Skeletal muscle cell (primary cell): ENCODE measurements around the gene FRRS1L.

ENCODE experiments used
- DNase-seq: peaks from one replicate; pipeline ENCODE4 v3.0.0-alpha.2; 2010; ENCODE audit warnings: low read depth
- H3K4me3 ChIP-seq: 2 replicates; pipeline ENCODE4 v1.5.1; 2011; ENCODE audit warnings: low read depth, mild to moderate bottlenecking, control low read depth, low read length, moderate library complexity

Gene FRRS1L

GRCh38 chr9:109166771-109167601 lies at the start of gene FRRS1L:
TSS of gene FRRS1L (minus strand) at chr9:109167249. CDS start at chr9:109167138, 111 bp downstream.
- no peak for DNase-seq
- peak within 1 kb of the TSS; percentile 31 for H3K4me3 ChIP-seq

- DNase-seq = no peak
- H3K4me3 ChIP-seq = no peak overlapping the region
Observed at GRCh38 chr9:109214414-109214813, 47.4 kb upstream of the FRRS1L start.

GRCh38 chr9:109213285-109214121 lies 46.5 kb upstream of the FRRS1L start:
- DNase-seq = no peak
- no peak overlapping the region for H3K4me3 ChIP-seq

GRCh38 chr9:109212768-109213167 lies 45.7 kb upstream of the FRRS1L start:
- DNase-seq = no peak
- H3K4me3 ChIP-seq = no peak overlapping the region

GRCh38 chr9:109206670-109207069 lies 39.6 kb upstream of the FRRS1L start:
- DNase-seq = no peak
- no peak overlapping the region for H3K4me3 ChIP-seq

- DNase-seq = no peak
- no peak overlapping the region for H3K4me3 ChIP-seq
Observed at GRCh38 chr9:109205526-109205925, 38.5 kb upstream of the FRRS1L start.

GRCh38 chr9:109203761-109204360 lies 36.8 kb upstream of the FRRS1L start:
- H3K4me3 ChIP-seq = no peak overlapping the region
- DNase-seq = no peak

GRCh38 chr9:109199676-109200075 lies 32.6 kb upstream of the FRRS1L start:
- no peak for DNase-seq
- H3K4me3 ChIP-seq = no peak overlapping the region

GRCh38 chr9:109198736-109199382 lies 31.8 kb upstream of the FRRS1L start:
- no peak for DNase-seq
- no peak overlapping the region for H3K4me3 ChIP-seq

GRCh38 chr9:109193974-109194556 lies 27.0 kb upstream of the FRRS1L start:
- DNase-seq = no peak

GRCh38 chr9:109192732-109193361 lies 25.8 kb upstream of the FRRS1L start:
- no peak for DNase-seq
- H3K4me3 ChIP-seq = no peak overlapping the region

More at GRCh38 chr9:109193974-109194556, 27.0 kb upstream of the FRRS1L start:
- H3K4me3 ChIP-seq = no peak overlapping the region

- no peak for DNase-seq
- no peak overlapping the region for H3K4me3 ChIP-seq
Observed at GRCh38 chr9:109191746-109192145, 24.7 kb upstream of the FRRS1L start.

GRCh38 chr9:109190151-109190550 lies 23.1 kb upstream of the FRRS1L start:
- H3K4me3 ChIP-seq = no peak overlapping the region
- DNase-seq = no peak

- DNase-seq = no peak
- H3K4me3 ChIP-seq = no peak overlapping the region
Observed at GRCh38 chr9:109186857-109187520, 19.9 kb upstream of the FRRS1L start.

GRCh38 chr9:109182940-109183798 lies 16.1 kb upstream of the FRRS1L start:
- H3K4me3 ChIP-seq = no peak overlapping the region
- no peak for DNase-seq

GRCh38 chr9:109182550-109182939 lies 15.5 kb upstream of the FRRS1L start:
- no peak for DNase-seq
- no peak overlapping the region for H3K4me3 ChIP-seq

- H3K4me3 ChIP-seq = no peak overlapping the region
- DNase-seq = no peak
Observed at GRCh38 chr9:109181284-109181683, 14.2 kb upstream of the FRRS1L start.
